ENCODE data around the gene CRTC3.

CRTC3 gene

DNA sequence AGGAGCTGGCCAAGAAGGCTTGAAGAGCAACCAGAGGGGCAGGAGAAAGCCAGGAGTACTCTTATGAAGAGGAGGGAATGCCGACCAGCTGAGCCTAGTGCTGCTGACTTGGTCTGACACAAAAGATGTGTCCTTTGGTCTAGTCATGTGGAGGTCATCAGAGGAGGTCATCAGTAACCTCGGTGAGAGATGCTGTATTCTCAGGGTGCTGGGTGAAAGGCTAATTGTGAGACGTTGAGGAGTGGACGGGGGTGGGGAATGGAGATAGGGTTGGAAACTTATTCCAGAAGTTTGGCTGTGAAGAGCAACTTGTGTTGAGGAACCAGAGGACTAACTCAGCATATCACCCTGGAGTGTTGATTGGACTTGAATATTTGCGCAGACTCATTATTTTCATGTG lies 5.5 kb downstream of the CRTC3 start:
- no peak overlapping the region for H3K4me3 ChIP-seq (ENCODE audit: control insufficient read depth, low read depth, low read length)
- DNase-seq (ENCODE audit: low read depth) = no peak
- TF ChIP-seq, protein P1, sequence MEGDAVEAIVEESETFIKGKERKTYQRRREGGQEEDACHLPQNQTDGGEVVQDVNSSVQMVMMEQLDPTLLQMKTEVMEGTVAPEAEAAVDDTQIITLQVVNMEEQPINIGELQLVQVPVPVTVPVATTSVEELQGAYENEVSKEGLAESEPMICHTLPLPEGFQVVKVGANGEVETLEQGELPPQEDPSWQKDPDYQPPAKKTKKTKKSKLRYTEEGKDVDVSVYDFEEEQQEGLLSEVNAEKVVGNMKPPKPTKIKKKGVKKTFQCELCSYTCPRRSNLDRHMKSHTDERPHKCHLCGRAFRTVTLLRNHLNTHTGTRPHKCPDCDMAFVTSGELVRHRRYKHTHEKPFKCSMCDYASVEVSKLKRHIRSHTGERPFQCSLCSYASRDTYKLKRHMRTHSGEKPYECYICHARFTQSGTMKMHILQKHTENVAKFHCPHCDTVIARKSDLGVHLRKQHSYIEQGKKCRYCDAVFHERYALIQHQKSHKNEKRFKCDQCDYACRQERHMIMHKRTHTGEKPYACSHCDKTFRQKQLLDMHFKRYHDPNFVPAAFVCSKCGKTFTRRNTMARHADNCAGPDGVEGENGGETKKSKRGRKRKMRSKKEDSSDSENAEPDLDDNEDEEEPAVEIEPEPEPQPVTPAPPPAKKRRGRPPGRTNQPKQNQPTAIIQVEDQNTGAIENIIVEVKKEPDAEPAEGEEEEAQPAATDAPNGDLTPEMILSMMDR (conservative IDR thresholded peaks at IDR 0.05; ENCODE audit: control insufficient read depth, insufficient read depth, low read depth, low read length) = no peak

DNA sequence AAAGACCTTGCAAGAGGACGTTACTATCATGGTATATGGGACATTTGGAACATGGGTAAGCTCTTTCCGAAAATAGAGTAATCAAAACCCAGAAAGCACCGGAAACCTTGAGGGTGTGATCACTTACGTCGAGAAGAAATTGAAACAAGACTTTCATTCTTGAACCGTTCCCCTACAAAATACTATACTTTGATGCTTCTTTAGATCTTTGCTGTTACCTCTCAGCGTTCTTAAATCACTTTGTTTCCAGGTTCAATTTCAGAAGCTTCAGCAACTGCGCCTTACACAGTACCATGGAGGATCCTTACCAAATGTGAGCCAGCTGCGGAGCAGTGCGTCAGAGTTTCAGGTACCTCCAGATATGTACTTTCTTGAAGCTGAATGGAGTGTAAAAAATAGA lies 10.1 kb downstream of the CRTC3 start:
- H3K4me3 ChIP-seq (ENCODE audit: control insufficient read depth, low read depth, low read length) = no peak overlapping the region
- no peak for DNase-seq (ENCODE audit: low read depth)
- TF ChIP-seq, protein P1 (conservative IDR thresholded peaks at IDR 0.05; ENCODE audit: control insufficient read depth, insufficient read depth, low read depth, low read length) = no peak

DNA sequence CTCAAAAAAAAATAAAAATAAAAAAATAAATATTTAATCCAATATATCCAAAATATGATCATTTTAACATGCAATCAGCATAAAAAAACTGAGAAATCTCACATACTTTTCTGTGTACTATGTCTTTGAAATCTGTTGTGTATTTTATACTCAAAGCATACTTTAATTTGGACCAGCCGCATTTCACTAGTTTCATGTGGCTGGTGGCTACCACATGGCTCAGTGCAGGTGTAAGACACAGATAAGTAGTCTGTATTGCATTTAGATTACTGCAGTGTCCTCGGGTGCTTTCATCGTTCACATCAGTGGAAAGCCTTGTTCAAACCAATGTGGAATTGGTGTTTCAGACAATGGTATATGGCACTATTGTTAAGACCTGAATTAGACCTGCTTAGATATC lies 11.0 kb downstream of the CRTC3 start:
- DNase-seq (ENCODE audit: low read depth) = no peak
- no peak overlapping the region for H3K4me3 ChIP-seq (ENCODE audit: control insufficient read depth, low read depth, low read length)
- TF ChIP-seq, protein P1 (conservative IDR thresholded peaks at IDR 0.05; ENCODE audit: control insufficient read depth, insufficient read depth, low read depth, low read length) = no peak

DNA sequence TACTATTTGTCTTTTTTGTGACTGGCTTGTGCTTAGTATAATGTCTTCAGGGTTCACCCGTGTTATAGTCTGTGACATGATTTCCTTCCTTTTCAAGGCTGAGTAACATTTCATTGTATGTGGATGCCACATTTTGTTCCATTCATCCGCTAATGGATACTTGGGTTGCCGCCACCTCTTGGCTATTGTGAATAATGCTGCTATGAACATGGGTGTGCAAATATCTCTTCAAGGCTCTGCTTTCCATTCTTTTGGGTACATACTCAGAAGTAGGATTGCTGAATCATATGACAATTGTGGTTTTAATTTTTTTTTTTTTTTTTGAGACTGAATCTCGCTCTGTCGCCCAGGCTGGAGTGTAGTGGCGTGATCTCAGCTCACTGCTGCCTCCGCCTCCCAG lies 15.4 kb downstream of the CRTC3 start:
- TF ChIP-seq, protein P1 (conservative IDR thresholded peaks at IDR 0.05; ENCODE audit: control insufficient read depth, insufficient read depth, low read depth, low read length) = peak; percentile 4
- H3K4me3 ChIP-seq (ENCODE audit: control insufficient read depth, low read depth, low read length) = no peak overlapping the region
- DNase-seq (ENCODE audit: low read depth) = peak; percentile 26

DNA sequence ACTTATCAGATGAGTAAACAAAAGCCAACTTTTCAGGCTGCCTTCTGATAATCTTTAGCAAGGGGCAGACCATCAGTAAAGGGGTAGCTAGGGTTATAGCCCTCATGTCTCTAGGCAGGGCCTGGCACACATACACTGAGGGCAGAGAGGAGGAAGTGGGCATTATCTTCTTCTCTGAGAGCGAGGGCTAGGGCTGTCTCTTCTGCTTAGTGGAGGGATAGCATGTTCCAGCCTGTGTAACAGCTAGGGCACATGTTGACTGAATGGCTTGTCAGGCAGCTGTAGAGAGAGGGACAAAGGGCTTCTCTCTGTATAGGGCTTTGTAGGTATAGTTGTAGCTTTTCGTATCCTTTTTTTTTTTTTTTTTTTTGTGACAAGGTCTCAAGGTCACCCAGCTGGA lies 17.8 kb downstream of the CRTC3 start:
- no peak for DNase-seq (ENCODE audit: low read depth)
- TF ChIP-seq, protein P1 (conservative IDR thresholded peaks at IDR 0.05; ENCODE audit: control insufficient read depth, insufficient read depth, low read depth, low read length) = no peak
- H3K4me3 ChIP-seq (ENCODE audit: control insufficient read depth, low read depth, low read length) = no peak overlapping the region

DNA sequence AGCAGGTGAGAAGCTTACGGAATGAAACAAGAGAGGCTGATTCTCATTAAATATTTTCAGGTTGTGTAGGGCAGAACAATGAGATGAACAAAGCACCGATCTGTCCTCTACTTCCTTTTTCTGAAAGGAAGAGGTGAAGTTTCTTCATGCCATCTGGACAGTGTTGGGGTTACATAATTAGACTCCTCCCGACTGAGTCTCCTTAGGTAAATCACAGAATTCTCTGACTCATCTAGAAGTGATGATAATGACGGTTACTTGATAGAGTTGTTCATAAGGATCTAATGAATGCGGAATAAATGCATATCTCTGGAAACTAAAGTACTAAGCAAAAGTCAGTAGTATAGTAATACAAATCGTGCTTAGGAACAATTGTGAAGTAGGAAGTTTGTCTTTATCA lies 21.2 kb downstream of the CRTC3 start:
- DNase-seq (ENCODE audit: low read depth) = peak; percentile 61
- TF ChIP-seq, protein P1 (conservative IDR thresholded peaks at IDR 0.05; ENCODE audit: control insufficient read depth, insufficient read depth, low read depth, low read length) = no peak
- no peak overlapping the region for H3K4me3 ChIP-seq (ENCODE audit: control insufficient read depth, low read depth, low read length)
